OCI-LY3 (cell line): ENCODE data around the gene KRTAP5-2.

Source experiments
- CTCF ChIP-seq: fragments of 200-600, 300-600 bp; sonication (generic); IDR thresholded peaks from 2 replicates; pipeline ENCODE4 v1.5.1; 2014; ENCODE audit warnings: antibody characterized with exemption, low read length, low read depth
- EZH2phosphoT487 ChIP-seq: fragments of 200-600 bp; shearing (Covaris generic); IDR thresholded peaks from 2 replicates; pipeline ENCODE4 v1.6.1; 2018; ENCODE audit warnings: antibody characterized with exemption, mixed run types, low read depth

GRCh38 chr11:1568441-1568911, 29.6 kb downstream of the KRTAP5-2 start:
- TF ChIP-seq CTCF (no peak), EZH2phosphoT487 (no peak)
